CD8-positive, alpha-beta memory T cell (primary cell): ENCODE measurements around the gene TFB2M. TPM values are rescaled to one million over a fixed set of nuclear protein-coding genes. Genes with fewer than 3 reads are reported as not detected.
"Not testable (repeated sequence)": the region's sequence is repeated elsewhere in the genome, so short reads cannot be mapped to it uniquely, and the experiment has no call there.

Experiments used
- CTCF ChIA-PET: fragments of 350-600 bp; sonication (Branson Sonifier 250); formaldehyde crosslinking; loops from one replicate; lab custom pipeline; 2021; ENCODE audit warnings: antibody characterized with exemption; lab: Charles Lee
- POLR2A ChIA-PET: fragments of 350-600 bp; sonication (Branson Sonifier 250); formaldehyde crosslinking; loops from one replicate; lab custom pipeline; 2021; ENCODE audit warnings: antibody characterized with exemption; lab: Charles Lee
- DNase-seq, 5 donors: peaks; one replicate each; pipeline versions ENCODE4 v3.0.0 to v3.0.0-alpha.2; 2020 to 2022; ENCODE audit warnings: mixed read lengths in 1 of 5
- H3K27ac ChIP-seq: one replicate; pipeline ENCODE4 v1.7.0; 2013; ENCODE audit warnings: low read depth, mild to moderate bottlenecking, low read length, moderate library complexity
- H3K27me3 ChIP-seq: 2 replicates; pipeline ENCODE4 v1.7.0; 2013; ENCODE audit warnings: low read length, mild to moderate bottlenecking; ENCODE audit not compliant: insufficient read depth, poor library complexity, severe bottlenecking
- H3K36me3 ChIP-seq: 2 replicates; pipeline ENCODE4 v1.7.0; 2013; ENCODE audit warnings: mild to moderate bottlenecking, low read length, moderate library complexity; ENCODE audit not compliant: insufficient read depth
- H3K4me1 ChIP-seq: 2 replicates; pipeline ENCODE4 v1.7.0; 2013; ENCODE audit warnings: mild to moderate bottlenecking, low read length, moderate library complexity; ENCODE audit not compliant: insufficient read depth
- H3K4me3 ChIP-seq: 2 replicates; pipeline ENCODE4 v1.7.0; 2013; ENCODE audit warnings: mild to moderate bottlenecking, low read length
- H3K9me3 ChIP-seq: 2 replicates; pipeline ENCODE4 v1.7.0; 2013; ENCODE audit warnings: mild to moderate bottlenecking, low read length
- H3K27ac Mint-ChIP-seq, 8 donors: one replicate each; pipeline ENCODE4 v1.8.0; 2020 to 2021; ENCODE audit warnings: mixed read lengths in 8 of 8, mild to moderate bottlenecking in 6 of 8, inconsistent platforms in 3 of 8, moderate library complexity in 3 of 8
- H3K27me3 Mint-ChIP-seq, 2 donors: one replicate each; pipeline ENCODE4 v1.8.0; 2020 to 2021; ENCODE audit warnings: mixed read lengths in 2 of 2, mild to moderate bottlenecking in 1 of 2, moderate library complexity in 1 of 2
- H3K36me3 Mint-ChIP-seq, 3 donors: one replicate each; pipeline ENCODE4 v1.8.0; 2020 to 2021; ENCODE audit warnings: mixed read lengths in 3 of 3, inconsistent platforms in 1 of 3, mild to moderate bottlenecking in 1 of 3
- H3K4me1 Mint-ChIP-seq, 3 donors: one replicate each; pipeline ENCODE4 v1.8.0; 2020 to 2021; ENCODE audit warnings: mixed read lengths in 3 of 3, inconsistent platforms in 1 of 3, mild to moderate bottlenecking in 1 of 3
- H3K4me3 Mint-ChIP-seq, 7 donors: one replicate each; pipeline ENCODE4 v1.8.0; 2020 to 2021; ENCODE audit warnings: mixed read lengths in 7 of 7, mild to moderate bottlenecking in 6 of 7, moderate library complexity in 4 of 7, inconsistent platforms in 2 of 7
- H3K9me3 Mint-ChIP-seq, 5 donors: one replicate each; pipeline ENCODE4 v1.8.0; 2020 to 2022; ENCODE audit warnings: mixed read lengths in 5 of 5, mild to moderate bottlenecking in 3 of 5, moderate library complexity in 2 of 5, inconsistent platforms in 1 of 5
- polyA plus RNA-seq: library from polyadenylated mRNA; unstranded; fragments of 300-500 nt; fragmentation: Illumina TruSeq; gene quantifications from one replicate; pipeline ENCODE4 v1.2.3, GENCODE V29; 2021
- total RNA-seq, 2 experiments: library from RNA; stranded (reverse); gene quantifications; one replicate each; pipeline ENCODE4 v1.2.3, GENCODE V29; 2021

The TFB2M gene
- total and polyA plus RNA-seq, 3 experiments from 2014 or later, result 16.7 to 32.9 (median 31.9) TPM

- POLR2A ChIA-PET, result interaction anchor here (1.1 to 1.4 kb wide), 3 partner anchors 14 to 645 kb away, joined by 3 to 5 read pairs (median 4); partner anchors contain the start of gene SMYD3
- Mint-ChIP-seq H3K27ac (peak overlapping the region; percentile 83 to 99 (median 94)), H3K4me1 (peaks cover 42 to 58% (median 53%) of the 10 kb centered on the region in 3 donors), H3K36me3 (peaks cover 3 to 39% (median 5%) of the 10 kb centered on the region in 3 donors), H3K4me3 (peak overlapping the region; percentile 96 to 100 (median 99)), H3K9me3 (no peaks in the 10 kb centered on the region), H3K27me3 (no peaks in the 10 kb centered on the region)
- Histone ChIP-seq H3K36me3 (peaks cover 13% of the 10 kb centered on the region), H3K27ac (peak overlapping the region; percentile 78), H3K9me3 (no peaks in the 10 kb centered on the region), H3K27me3 (no peaks in the 10 kb centered on the region), H3K4me3 (peak overlapping the region; percentile 88), H3K4me1 (peaks cover 35% of the 10 kb centered on the region)
- DNase-seq, result no peak
- CTCF ChIA-PET, result no interaction called here
Observed at GRCh38 chr1:246564839-246565750, 966 bp downstream of the TFB2M start.

- H3K27me3 Mint-ChIP-seq, H3K9me3 Mint-ChIP-seq, H3K4me3 ChIP-seq, CTCF ChIA-PET, H3K27me3 ChIP-seq, DNase-seq, H3K9me3 ChIP-seq, H3K27ac Mint-ChIP-seq, POLR2A ChIA-PET, H3K27ac ChIP-seq: not testable (repeated sequence)
- H3K4me3 Mint-ChIP-seq, result peak overlapping the region in 1 of 7 donors; percentile 50
- Histone ChIP-seq H3K36me3 (peaks cover 19% of the 10 kb centered on the region), H3K4me1 (peaks cover 15% of the 10 kb centered on the region)
- H3K36me3 Mint-ChIP-seq, result peaks cover 12 to 59% (median 14%) of the 10 kb centered on the region in 3 donors
- peaks cover 22 to 43% (median 37%) of the 10 kb centered on the region in 3 donors for H3K4me1 Mint-ChIP-seq
Observed at GRCh38 chr1:246560833-246561232, 5.2 kb downstream of the TFB2M start.

- Histone ChIP-seq H3K27me3 (no peaks in the 10 kb centered on the region), H3K4me3 (no peak overlapping the region), H3K9me3 (no peaks in the 10 kb centered on the region), H3K27ac (no peak overlapping the region), H3K4me1 (peaks cover 2% of the 10 kb centered on the region), H3K36me3 (peaks cover 19% of the 10 kb centered on the region)
- H3K4me3 Mint-ChIP-seq, result peak overlapping the region in 1 of 7 donors; percentile 41
- H3K27ac Mint-ChIP-seq, result peak overlapping the region in 3 of 8 donors; percentile 14 to 52 (median 19)
- CTCF ChIA-PET, result no interaction called here
- peaks cover 18 to 67% (median 22%) of the 10 kb centered on the region in 3 donors for H3K36me3 Mint-ChIP-seq
- no peak for DNase-seq
- H3K27me3 Mint-ChIP-seq, result no peaks in the 10 kb centered on the region
- peaks cover 11 to 30% (median 26%) of the 10 kb centered on the region in 3 donors for H3K4me1 Mint-ChIP-seq
- POLR2A ChIA-PET, result no interaction called here
- no peaks in the 10 kb centered on the region for H3K9me3 Mint-ChIP-seq
Observed at GRCh38 chr1:246559310-246559709, 6.8 kb downstream of the TFB2M start.

GRCh38 chr1:246558041-246558440 is 8.0 kb downstream of the TFB2M start:
- H3K4me1 ChIP-seq, result no peaks in the 10 kb centered on the region
- H3K27ac ChIP-seq, result no peak overlapping the region
- H3K36me3 Mint-ChIP-seq, result peaks cover 22 to 71% (median 23%) of the 10 kb centered on the region in 3 donors
- no peak overlapping the region for H3K4me3 Mint-ChIP-seq
- H3K4me3 ChIP-seq, result no peak overlapping the region
- peak overlapping the region in 1 of 8 donors; percentile 3 for H3K27ac Mint-ChIP-seq
- no peaks in the 10 kb centered on the region for H3K9me3 ChIP-seq
- no peaks in the 10 kb centered on the region for H3K9me3 Mint-ChIP-seq
- no peak for DNase-seq
- no peaks in the 10 kb centered on the region for H3K27me3 ChIP-seq
- no peaks in the 10 kb centered on the region for H3K27me3 Mint-ChIP-seq
- ChIA-PET CTCF (interaction anchor here (0.6 kb wide), 1 partner anchor 153 kb away, joined by 3 read pairs; no protein-coding TSS in a partner anchor), POLR2A (no interaction called here)
- H3K4me1 Mint-ChIP-seq, result peaks cover 5 to 26% (median 19%) of the 10 kb centered on the region in 3 donors
- peaks cover 20% of the 10 kb centered on the region for H3K36me3 ChIP-seq

- POLR2A ChIA-PET, result no interaction called here
Observed at GRCh38 chr1:246554201-246554600, 11.9 kb downstream of the TFB2M start.

GRCh38 chr1:246552110-246552509 is 14.0 kb downstream of the TFB2M start:
- no peak overlapping the region for H3K27ac ChIP-seq
- Mint-ChIP-seq H3K9me3 (no peaks in the 10 kb centered on the region), H3K4me3 (no peak overlapping the region), H3K27ac (peak overlapping the region in 2 of 8 donors; percentile 5 to 25), H3K4me1 (peaks cover 3 to 5% (median 4%) of the 10 kb centered on the region in 3 donors), H3K36me3 (peaks cover 19 to 84% (median 27%) of the 10 kb centered on the region in 3 donors), H3K27me3 (no peaks in the 10 kb centered on the region)
- POLR2A ChIA-PET, result no interaction called here
- no peaks in the 10 kb centered on the region for H3K27me3 ChIP-seq
- CTCF ChIA-PET, result no interaction called here
- no peaks in the 10 kb centered on the region for H3K9me3 ChIP-seq
- peaks cover 20% of the 10 kb centered on the region for H3K36me3 ChIP-seq
- H3K4me3 ChIP-seq, result no peak overlapping the region
- no peak for DNase-seq
- H3K4me1 ChIP-seq, result no peaks in the 10 kb centered on the region

More at GRCh38 chr1:246554201-246554600, 11.9 kb downstream of the TFB2M start:
- H3K9me3 Mint-ChIP-seq, result no peaks in the 10 kb centered on the region
- no peaks in the 10 kb centered on the region for H3K27me3 Mint-ChIP-seq
- Histone ChIP-seq H3K27ac (no peak overlapping the region), H3K27me3 (no peaks in the 10 kb centered on the region), H3K9me3 (no peaks in the 10 kb centered on the region), H3K4me3 (no peak overlapping the region), H3K36me3 (peaks cover 16% of the 10 kb centered on the region), H3K4me1 (no peaks in the 10 kb centered on the region)
- peak overlapping the region in 1 of 8 donors; percentile 49 for H3K27ac Mint-ChIP-seq
- CTCF ChIA-PET, result interaction anchor here (1.2 kb wide), 1 partner anchor 13 kb away, joined by 3 read pairs; no protein-coding TSS in a partner anchor
- H3K36me3 Mint-ChIP-seq, result peaks cover 19 to 83% (median 26%) of the 10 kb centered on the region in 3 donors
- H3K4me3 Mint-ChIP-seq, result no peak overlapping the region
- no peak for DNase-seq
- H3K4me1 Mint-ChIP-seq, result peaks cover 4 to 11% (median 7%) of the 10 kb centered on the region in 3 donors

GRCh38 chr1:246550402-246550801 is 15.7 kb downstream of the TFB2M start:
- no peak overlapping the region for H3K27ac ChIP-seq
- H3K4me3 Mint-ChIP-seq, result no peak overlapping the region
- no peaks in the 10 kb centered on the region for H3K4me1 ChIP-seq
- peaks cover 20% of the 10 kb centered on the region for H3K36me3 ChIP-seq
- no peak for DNase-seq
- H3K27me3 ChIP-seq, result no peaks in the 10 kb centered on the region
- H3K27me3 Mint-ChIP-seq, result peaks cover 0 to 1% of the 10 kb centered on the region in 2 donors
- H3K27ac Mint-ChIP-seq, result peak overlapping the region in 1 of 8 donors; percentile 0
- POLR2A ChIA-PET, result no interaction called here
- H3K4me3 ChIP-seq, result no peak overlapping the region
- H3K9me3 Mint-ChIP-seq, result no peaks in the 10 kb centered on the region
- H3K4me1 Mint-ChIP-seq, result peaks cover 0 to 5% (median 3%) of the 10 kb centered on the region in 3 donors
- H3K36me3 Mint-ChIP-seq, result peaks cover 12 to 76% (median 25%) of the 10 kb centered on the region in 3 donors
- H3K9me3 ChIP-seq, result no peaks in the 10 kb centered on the region
- CTCF ChIA-PET, result no interaction called here

- CTCF ChIA-PET, result no interaction called here
- H3K27ac Mint-ChIP-seq, result peak overlapping the region in 1 of 8 donors; percentile 73
- no peak for DNase-seq
Observed at GRCh38 chr1:246549665-246550064, 16.4 kb downstream of the TFB2M start.

More at GRCh38 chr1:246549665-246550064, 16.4 kb downstream of the TFB2M start:
- H3K4me3 ChIP-seq, result no peak overlapping the region
- POLR2A ChIA-PET, result no interaction called here
- H3K4me1 ChIP-seq, result no peaks in the 10 kb centered on the region
- no peak overlapping the region for H3K27ac ChIP-seq
- Mint-ChIP-seq H3K27me3 (peaks cover 0 to 1% of the 10 kb centered on the region in 2 donors), H3K4me1 (peaks cover 0 to 5% (median 3%) of the 10 kb centered on the region in 3 donors), H3K4me3 (no peak overlapping the region), H3K9me3 (no peaks in the 10 kb centered on the region), H3K36me3 (peaks cover 7 to 74% (median 21%) of the 10 kb centered on the region in 3 donors)
- H3K36me3 ChIP-seq, result peaks cover 20% of the 10 kb centered on the region
- no peaks in the 10 kb centered on the region for H3K9me3 ChIP-seq
- H3K27me3 ChIP-seq, result no peaks in the 10 kb centered on the region
